Esophagus (tissue), 2 donors: ENCODE results near the gene HTR3E. TPM values are rescaled to one million over a fixed set of nuclear protein-coding genes. Genes with fewer than 3 reads are reported as not detected.

Source experiments
- H3K27ac ChIP-seq, 2 donors: one replicate each; pipeline ENCODE4 v1.5.1; 2013; ENCODE audit warnings: low read depth in 2 of 2, mild to moderate bottlenecking in 2 of 2, inconsistent platforms in 1 of 2, low read length in 1 of 2, moderate library complexity in 1 of 2
- H3K27me3 ChIP-seq, 2 donors: one replicate each; pipeline ENCODE4 v1.6.1; 2013; ENCODE audit warnings: low read length in 2 of 2, control low read depth in 1 of 2, mild to moderate bottlenecking in 1 of 2; ENCODE audit not compliant: insufficient read depth in 2 of 2, control insufficient read depth in 1 of 2
- H3K36me3 ChIP-seq, 2 donors: one replicate each; pipeline ENCODE4 v1.6.1; 2013; ENCODE audit warnings: low read length in 1 of 2; ENCODE audit not compliant: control insufficient read depth in 2 of 2, insufficient read depth in 2 of 2
- H3K4me1 ChIP-seq, 2 donors: one replicate each; pipeline ENCODE4 v1.6.1; 2013; ENCODE audit warnings: low read length in 1 of 2; ENCODE audit not compliant: control insufficient read depth in 2 of 2, insufficient read depth in 2 of 2
- H3K4me3 ChIP-seq, 2 donors: one replicate each; pipeline ENCODE4 v1.5.1; 2013; ENCODE audit warnings: low read length in 2 of 2, mild to moderate bottlenecking in 2 of 2, low read depth in 1 of 2, moderate library complexity in 1 of 2
- H3K9me3 ChIP-seq, 2 donors: one replicate each; pipeline ENCODE4 v1.6.1; 2013; ENCODE audit warnings: mild to moderate bottlenecking in 2 of 2, low read depth in 1 of 2, low read length in 1 of 2, moderate library complexity in 1 of 2; ENCODE audit not compliant: control insufficient read depth in 2 of 2, insufficient read depth in 1 of 2
- WGBS, 2 donors: extraction: QIAGEN DNeasy Blood & Tissue Kit; methylation state at CpG; one replicate each; pipeline ENCODE4 v1.1.7; 2013; 5-methylcytosine and 5-hydroxymethylcytosine counted together
- polyA plus RNA-seq, 2 donors: library from polyadenylated mRNA; stranded (reverse); fragments of 200-250 nt; gene quantifications; one replicate each; pipeline ENCODE4 v1.2.3, GENCODE V29; 2013
- donor health status: healthy with polysubstance abuse.
- donor health status: Bipolar disorder and iron deficiency.

HTR3E gene
- polyA plus RNA-seq, 2 donors, result not detected

DNA sequence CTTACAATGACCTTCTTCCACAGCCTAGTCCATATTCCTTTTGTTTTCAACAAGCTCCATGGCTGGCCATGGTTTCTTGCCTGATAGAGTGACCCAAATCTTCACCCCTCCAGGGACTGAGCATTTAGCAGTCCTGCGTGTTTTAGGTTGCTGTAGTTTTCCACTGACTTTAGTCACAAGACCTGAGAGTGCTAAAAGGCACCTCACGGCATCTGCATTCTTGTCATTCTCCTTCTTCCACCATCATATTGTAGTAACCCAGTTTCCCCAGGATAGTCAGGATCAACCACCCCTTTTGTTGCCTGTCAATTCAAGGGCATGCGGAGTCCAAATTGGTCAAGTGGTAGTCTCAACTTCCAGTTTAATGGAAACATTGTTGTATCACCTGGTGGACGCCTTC is 23.2 kb upstream of the HTR3E start:
- H3K36me3 ChIP-seq, result no peaks in the 10 kb centered on the region
- H3K27ac ChIP-seq, result no peak overlapping the region
- WGBS, 2 donors, result 80 to 90% methylated on average over 4 of the region's 4 CpGs
- no peaks in the 10 kb centered on the region for H3K4me1 ChIP-seq
- no peaks in the 10 kb centered on the region for H3K9me3 ChIP-seq
- no peak overlapping the region for H3K4me3 ChIP-seq
- no peaks in the 10 kb centered on the region for H3K27me3 ChIP-seq

DNA sequence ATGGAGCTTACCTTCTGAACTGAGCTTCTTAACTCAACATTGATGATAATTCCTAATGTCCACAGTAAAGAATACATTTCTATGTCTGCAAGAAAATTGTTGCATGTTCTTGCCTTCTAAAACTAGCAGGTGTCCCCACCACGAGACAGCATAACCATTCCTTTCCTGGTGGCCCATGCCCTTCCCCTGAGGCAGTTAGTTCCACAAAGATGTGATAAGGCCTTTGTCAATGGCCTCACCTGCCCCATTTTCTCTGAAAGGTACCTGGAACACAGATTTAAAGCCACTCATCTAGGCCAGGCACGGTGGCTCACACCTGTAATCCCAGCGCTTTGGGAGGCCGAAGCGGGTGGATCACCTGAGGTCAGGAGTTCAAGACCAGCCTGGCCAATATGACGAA is 21.0 kb upstream of the HTR3E start:
- Histone ChIP-seq H3K27me3 (no peaks in the 10 kb centered on the region), H3K27ac (no peak overlapping the region), H3K9me3 (no peaks in the 10 kb centered on the region), H3K4me3 (no peak overlapping the region), H3K36me3 (no peaks in the 10 kb centered on the region), H3K4me1 (no peaks in the 10 kb centered on the region)
- WGBS, 2 donors, result 89 to 92% methylated on average over 6 of the region's 6 CpGs

DNA sequence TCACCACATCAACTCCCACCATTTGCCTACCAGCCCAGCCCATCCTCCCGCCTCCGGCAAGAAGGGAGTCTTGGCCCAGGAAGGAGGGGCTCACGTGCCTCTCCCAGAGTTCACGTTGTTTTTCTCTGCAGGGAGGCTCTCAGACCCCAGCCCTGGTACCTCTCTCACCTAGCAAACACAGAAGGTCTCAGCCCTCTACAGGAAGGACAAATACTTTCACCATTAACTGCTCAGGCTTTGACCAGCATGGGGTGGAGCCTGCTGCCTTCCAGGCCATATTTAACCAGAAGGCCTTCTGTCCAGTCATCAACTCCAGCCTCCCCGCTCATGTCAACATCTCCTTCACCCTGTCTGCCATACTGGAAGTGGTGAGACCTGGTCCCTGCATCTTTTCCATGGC is 19.0 kb upstream of the HTR3E start:
- Histone ChIP-seq H3K27me3 (no peaks in the 10 kb centered on the region), H3K9me3 (no peaks in the 10 kb centered on the region), H3K4me1 (no peaks in the 10 kb centered on the region), H3K36me3 (no peaks in the 10 kb centered on the region), H3K27ac (no peak overlapping the region), H3K4me3 (no peak overlapping the region)
- WGBS, 2 donors, result 71 to 72% methylated on average over 5 of the region's 5 CpGs

DNA sequence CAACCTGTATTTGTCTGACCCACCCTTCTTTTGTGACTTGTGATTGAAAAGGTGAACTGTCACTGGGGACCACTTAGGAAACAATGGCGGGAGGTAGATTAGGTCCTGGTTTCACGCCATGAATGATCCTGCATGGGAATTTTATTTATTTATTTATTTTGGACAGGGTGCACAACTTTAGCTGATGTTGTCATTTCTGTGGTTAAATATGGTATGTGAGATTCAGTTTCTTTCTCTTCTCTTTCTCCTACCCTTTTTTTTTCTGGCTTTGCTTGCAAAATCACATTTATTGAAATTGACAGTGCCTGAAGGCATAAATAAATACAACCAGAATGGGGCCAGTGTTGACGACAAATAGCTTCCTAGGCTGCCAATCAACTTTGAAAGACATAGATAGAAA is 18.0 kb upstream of the HTR3E start:
- no peak overlapping the region for H3K27ac ChIP-seq
- no peaks in the 10 kb centered on the region for H3K27me3 ChIP-seq
- H3K4me3 ChIP-seq, result no peak overlapping the region
- no peaks in the 10 kb centered on the region for H3K4me1 ChIP-seq
- no peaks in the 10 kb centered on the region for H3K9me3 ChIP-seq
- whole genome bisulfite sequencing, 2 donors, result 71 to 88% methylated on average over 3 of the region's 3 CpGs
- H3K36me3 ChIP-seq, result no peaks in the 10 kb centered on the region

- Histone ChIP-seq H3K36me3 (no peaks in the 10 kb centered on the region), H3K9me3 (peaks cover 0 to 3% of the 10 kb centered on the region in 2 donors), H3K4me1 (no peaks in the 10 kb centered on the region), H3K27ac (no peak overlapping the region), H3K27me3 (no peaks in the 10 kb centered on the region), H3K4me3 (no peak overlapping the region)
- 86 to 87% methylated on average over 16 of the region's 16 CpGs for WGBS, 2 donors
Measured at GRCh38 chr3:184081116-184081830, 15.6 kb upstream of the HTR3E start.

- Histone ChIP-seq H3K4me1 (no peaks in the 10 kb centered on the region), H3K4me3 (no peak overlapping the region), H3K27ac (no peak overlapping the region), H3K9me3 (peaks cover 0 to 3% of the 10 kb centered on the region in 2 donors), H3K36me3 (no peaks in the 10 kb centered on the region), H3K27me3 (no peaks in the 10 kb centered on the region)
- 90 to 91% methylated on average over 10 of the region's 10 CpGs for WGBS, 2 donors
Measured at GRCh38 chr3:184082034-184082433, 14.8 kb upstream of the HTR3E start.

DNA sequence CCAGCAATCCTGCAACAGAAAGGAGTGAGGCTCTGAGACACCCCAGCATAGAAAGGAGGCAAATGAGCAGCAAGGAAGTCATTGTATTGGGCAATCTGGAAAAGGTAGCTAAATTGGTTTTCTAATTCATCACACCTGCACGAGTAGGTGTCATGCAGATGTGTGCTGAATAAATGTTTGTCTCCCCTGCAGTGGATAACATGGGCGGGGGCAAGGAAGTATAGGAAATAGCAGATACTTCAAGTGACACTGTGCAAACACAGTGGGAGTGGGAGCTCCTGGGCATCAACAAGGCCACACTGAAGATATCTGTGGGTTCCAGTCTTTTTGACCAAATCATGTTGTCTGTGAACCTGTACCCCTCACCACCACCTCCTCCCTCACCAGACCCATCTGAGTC is 14.4 kb upstream of the HTR3E start:
- Histone ChIP-seq H3K27ac (no peak overlapping the region), H3K9me3 (peaks cover 0 to 3% of the 10 kb centered on the region in 2 donors), H3K36me3 (no peaks in the 10 kb centered on the region), H3K27me3 (no peaks in the 10 kb centered on the region), H3K4me1 (no peaks in the 10 kb centered on the region), H3K4me3 (no peak overlapping the region)
- 61 to 71% methylated on average over 2 of the region's 2 CpGs for whole genome bisulfite sequencing, 2 donors

DNA sequence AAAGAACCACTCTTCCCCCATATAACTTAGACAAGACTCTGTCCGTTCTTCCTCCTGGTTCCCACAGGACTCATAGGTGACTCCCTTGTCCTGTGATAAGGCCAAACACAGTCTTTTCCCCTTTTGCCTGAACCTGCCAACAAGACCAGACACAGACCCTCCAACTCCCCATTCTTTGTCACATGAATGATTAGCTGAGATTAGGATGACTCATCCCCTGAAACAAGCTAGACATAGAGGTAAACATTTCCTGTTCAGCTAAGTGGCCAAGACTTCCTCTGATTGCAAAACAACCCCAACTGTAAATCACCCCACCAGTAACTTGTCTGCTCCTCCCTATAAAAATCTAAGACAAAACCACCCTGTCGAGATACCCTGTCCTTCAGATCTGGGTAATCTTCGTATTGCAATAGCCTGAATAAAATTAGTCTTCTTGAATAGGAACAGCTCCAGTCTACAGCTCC is 11.4 kb upstream of the HTR3E start:
- H3K27ac ChIP-seq, result no peak overlapping the region
- no peaks in the 10 kb centered on the region for H3K36me3 ChIP-seq
- H3K4me1 ChIP-seq, result no peaks in the 10 kb centered on the region
- 39 to 51% methylated on average over 3 of the region's 3 CpGs for WGBS, 2 donors
- no peak overlapping the region for H3K4me3 ChIP-seq
- H3K27me3 ChIP-seq, result no peaks in the 10 kb centered on the region
- H3K9me3 ChIP-seq, result peaks cover 0 to 3% of the 10 kb centered on the region in 2 donors

GRCh38 chr3:184092199-184092598 is 4.7 kb upstream of the HTR3E start:
- Histone ChIP-seq H3K4me1 (no peaks in the 10 kb centered on the region), H3K27ac (no peak overlapping the region), H3K36me3 (no peaks in the 10 kb centered on the region), H3K4me3 (no peak overlapping the region), H3K27me3 (no peaks in the 10 kb centered on the region), H3K9me3 (peaks cover 0 to 5% of the 10 kb centered on the region in 2 donors)
- WGBS, 2 donors, result 95 to 96% methylated on average over 3 of the region's 3 CpGs

DNA sequence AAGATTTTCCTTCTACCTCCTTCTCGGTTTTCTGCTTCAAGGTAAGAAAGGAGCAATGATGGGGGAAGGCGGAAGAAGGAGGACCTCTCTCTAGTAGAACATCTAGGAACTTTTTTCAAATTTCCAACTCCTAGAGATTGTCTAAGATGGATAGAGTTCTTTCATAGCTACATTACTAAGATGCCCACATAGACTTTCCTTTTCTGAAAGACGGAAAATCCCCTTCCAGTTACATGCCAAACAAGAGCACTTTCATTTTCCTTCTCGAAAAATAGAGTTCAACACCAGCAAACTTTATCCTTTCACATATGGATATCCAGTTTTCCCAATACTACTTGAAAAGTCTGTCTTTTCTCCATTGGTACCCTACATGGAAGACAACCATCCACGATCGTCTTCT is 692 bp downstream of the HTR3E start:
- Histone ChIP-seq H3K36me3 (no peaks in the 10 kb centered on the region), H3K9me3 (peaks cover 0 to 3% of the 10 kb centered on the region in 2 donors), H3K27me3 (peaks cover 0 to 4% of the 10 kb centered on the region in 2 donors), H3K4me1 (no peaks in the 10 kb centered on the region), H3K4me3 (no peak overlapping the region), H3K27ac (no peak overlapping the region)
- 87% methylated on average over 6 of the region's 6 CpGs for WGBS, 2 donors
